NCI-H2081 treated with DMSO at 0.1 percent for 48 hours (cell line): Measurements from ENCODE around the gene GAB1.
A peak's percentile ranks its signal among the peaks of the same experiment; 100 is the strongest.

Experiments
- DNase-seq: peaks from one replicate; lab custom pipeline; 2025; lab: John Stamatoyannopoulos, UW

The GAB1 gene

DNA sequence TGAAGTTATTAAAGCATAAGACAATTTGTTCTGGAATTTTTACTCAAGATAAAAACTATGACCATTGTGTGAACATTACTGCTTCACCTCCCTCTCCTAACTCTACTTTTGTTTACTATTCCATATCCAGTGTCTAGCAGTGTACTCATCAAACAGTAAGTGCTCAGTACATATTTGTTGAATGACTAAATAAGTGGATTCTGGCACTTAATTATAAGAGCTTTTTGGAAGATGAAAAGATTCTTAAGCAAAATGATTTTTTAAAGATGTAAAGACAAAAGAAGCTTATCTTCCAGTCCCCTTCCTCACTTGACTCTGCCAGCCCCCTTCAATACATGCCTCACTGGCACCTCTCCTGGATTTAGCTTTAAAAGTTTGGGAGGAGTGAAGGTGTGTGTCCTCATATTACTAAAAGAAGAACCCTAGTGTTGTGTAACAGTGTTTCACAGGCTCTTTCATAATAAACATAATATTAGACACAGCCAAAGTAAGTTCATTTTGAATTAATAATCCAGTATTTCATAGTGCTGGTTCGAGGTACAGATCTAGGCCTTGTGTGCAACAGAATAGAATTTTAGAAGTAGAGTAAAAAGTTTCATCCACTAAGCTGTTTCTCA lies 53.0 kb downstream of the GAB1 start:
- DNase-seq, result no peak

DNA sequence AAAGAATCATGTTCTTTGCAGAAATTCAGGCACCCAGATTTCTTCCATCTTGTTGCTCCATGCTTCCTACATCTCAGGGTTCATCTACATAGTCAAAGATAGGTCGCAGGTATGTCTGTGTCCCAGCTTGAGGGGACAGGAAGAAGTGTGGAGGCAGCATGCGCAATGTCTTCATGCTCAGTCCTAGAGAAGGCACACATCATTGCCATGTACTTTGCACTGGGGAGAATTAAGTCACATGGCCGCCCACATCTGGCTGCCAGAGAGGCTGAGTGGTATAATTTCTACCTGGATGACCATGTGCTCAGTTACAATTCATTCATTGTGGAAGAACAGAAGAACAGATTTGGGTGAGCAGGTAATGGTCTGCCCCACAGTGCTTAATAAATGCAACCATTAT lies 54.1 kb downstream of the GAB1 start:
- no peak for DNase-seq

DNA sequence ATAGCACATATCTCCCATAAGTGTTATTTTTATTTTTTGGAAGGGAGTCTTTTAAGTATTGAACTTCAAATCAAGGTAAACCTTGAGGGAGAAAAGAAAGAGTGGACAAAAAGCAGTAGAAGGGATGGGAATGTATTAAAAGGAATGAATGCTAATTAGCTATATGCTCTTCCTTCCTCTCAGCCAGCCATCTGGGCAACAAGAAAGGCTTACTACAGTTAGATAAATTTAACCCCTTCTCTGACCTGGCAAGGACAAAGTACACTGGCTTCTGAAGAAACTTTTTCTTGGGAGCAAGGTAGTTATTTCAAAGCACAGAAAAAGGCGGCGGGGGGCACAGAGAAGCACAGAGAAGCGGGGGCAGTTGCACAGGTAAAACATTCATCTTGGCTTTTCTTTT lies 54.6 kb downstream of the GAB1 start:
- no peak for DNase-seq

DNA sequence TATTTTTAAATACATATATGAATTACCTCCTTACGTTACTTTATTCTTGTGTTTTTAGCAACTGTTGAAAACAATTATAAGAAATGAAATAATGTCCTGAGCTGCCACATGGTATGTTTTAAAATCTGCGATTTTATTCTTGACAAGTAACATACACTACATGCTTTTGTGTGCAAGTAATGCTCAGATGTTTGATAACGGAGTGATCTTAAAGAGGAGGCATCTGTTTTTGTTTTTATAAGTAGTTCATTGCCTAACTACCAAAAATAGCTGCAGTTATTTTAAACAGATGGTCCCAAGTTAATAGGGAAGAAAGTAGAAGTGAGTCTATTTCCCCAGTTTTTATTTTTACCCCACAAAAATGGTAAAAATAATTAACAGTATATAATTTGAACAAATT lies 55.2 kb downstream of the GAB1 start:
- no peak for DNase-seq

DNA sequence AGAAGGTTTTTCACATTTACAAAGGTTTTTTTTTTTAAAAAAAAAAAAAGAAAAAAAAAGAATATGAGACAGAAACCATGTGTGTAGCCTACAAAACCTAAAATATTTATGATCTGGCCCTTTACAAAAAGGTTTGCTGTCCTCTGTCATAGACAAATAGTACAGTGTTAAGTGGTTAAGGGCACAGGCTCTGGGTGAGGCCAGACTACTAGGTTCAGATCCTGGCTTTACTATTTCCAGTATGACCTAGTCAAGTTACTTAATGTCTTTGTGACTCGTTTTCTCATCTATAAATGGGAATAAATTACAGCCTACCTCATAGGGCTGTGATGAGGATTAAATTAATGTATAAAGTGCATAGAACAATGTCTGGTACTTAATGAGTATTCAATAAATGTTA lies 56.5 kb downstream of the GAB1 start:
- DNase-seq, result no peak

DNA sequence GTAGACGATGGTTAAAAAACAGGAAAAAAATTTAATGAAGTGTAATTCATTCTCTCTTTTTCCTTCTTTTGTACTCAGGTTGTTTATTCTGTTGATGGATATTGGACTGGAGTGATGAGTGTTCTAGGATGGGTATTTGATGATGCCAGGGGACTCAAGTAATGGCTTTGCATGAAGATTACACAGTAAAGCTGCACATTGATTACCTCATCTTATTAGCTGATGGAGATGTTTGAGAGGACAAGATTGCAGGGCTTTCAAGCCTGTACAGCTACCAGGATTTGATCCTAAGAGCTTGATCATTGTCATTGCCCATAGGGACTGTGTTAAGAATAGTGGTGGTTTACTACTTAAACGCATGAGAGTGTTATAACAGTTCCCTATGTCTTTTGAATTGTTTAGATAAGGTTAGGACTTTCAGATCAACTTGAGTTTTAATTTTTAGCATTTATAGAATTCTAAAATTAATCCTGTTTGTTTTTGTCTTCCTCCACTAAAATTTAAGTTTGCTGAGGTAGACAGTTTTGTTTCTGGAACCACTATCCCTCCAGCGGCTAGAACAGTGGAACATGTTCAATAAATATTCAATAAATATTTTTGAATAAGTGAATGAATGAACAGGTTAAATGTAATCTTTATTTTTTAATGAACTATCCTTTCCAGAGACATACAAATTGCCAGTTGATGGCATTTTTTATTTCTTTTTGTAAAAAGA lies 58.2 kb downstream of the GAB1 start:
- DNase-seq, result no peak

DNA sequence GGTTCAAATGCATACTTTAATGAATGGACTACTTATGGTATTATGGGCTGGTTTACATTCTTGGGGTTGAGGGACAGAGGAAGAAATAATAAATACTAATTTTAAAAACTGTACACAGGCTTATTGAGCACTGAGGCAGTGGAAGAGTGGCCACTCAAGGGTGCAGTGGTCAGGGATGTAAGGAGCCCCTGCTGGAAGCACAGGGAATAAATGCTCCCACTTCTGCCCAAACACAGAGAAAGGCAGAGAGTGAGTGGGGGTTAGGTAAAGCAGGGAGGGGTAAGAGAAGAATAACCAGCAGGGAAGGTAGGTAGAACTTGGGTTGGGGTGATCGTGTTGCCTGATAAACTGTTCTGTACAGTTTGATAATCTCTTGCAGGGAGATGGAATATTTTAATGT lies 60.0 kb downstream of the GAB1 start:
- DNase-seq, result no peak

DNA sequence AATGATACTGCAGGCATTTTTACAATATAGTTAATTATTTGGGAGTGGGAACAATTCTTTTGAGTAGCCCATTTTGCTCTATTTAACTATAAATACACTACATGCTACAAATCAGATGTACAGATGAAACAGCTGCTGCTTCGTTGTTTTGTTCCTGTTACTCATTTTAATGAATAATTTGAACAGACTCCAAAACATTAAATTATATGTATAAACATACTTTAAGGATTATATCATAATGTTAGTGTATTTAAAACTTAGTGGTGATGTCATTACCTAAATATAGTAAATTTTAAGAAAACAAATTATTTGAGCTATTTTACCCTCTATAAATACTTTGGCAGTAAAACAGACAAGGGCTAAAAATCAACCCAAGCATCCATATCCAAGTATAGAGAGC lies 60.7 kb downstream of the GAB1 start:
- DNase-seq, result no peak

DNA sequence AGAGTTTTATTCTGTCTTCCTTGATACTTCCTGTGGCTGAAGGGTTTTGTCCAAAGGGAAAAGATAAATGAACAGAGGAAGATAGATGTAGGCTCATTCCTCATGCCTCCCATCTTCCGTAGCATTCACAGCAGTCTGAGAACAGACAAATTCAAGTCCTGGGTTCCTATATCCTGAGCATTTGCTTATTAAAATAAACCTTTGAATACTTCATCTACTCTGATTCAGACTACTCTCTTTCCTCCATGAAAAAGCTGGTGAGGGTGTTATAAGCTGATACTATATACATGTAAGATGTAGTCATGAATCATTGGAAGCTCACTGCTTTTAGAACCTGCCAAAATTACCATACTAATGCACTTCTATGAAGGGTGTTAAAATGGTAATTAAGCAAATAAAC lies 61.2 kb downstream of the GAB1 start:
- no peak for DNase-seq

DNA sequence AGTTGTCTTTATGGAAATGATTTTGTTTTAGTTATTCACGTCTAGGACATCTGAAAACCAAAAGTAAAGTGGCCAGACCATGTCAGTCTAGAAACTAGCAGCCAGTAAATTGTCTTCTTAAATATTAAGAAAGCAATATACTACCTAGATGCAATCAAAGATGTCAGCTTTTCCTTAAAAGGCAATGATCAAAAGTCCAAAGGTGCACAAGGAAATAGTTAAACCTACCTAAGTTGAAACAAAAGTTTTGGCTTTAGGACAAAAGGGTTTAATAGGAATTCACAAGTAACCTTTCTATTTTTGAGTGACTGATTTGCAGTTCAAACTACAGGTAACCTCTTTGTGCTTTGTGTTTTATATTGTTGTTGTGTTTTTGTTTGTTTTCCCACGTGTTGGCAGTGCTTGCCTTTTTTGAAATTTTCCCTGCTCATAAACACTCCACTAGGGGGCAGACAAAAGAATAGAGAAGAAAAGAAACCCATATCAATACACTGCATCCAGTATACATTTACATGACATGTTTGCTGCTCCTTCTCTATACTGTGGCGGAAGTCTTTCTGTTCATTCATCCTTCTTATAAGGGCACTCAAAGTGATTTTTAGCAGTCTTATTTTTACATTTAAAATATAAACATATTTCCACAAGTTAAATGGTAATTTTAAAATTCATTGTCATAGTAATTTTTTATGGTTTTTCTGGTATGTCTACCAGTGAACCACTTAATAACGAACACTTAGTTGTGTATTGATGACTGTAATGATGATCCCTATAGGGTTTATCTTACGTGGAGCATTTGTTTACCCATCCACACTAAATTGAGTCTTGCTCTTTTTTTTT lies 62.7 kb downstream of the GAB1 start:
- peak; percentile 3 for DNase-seq

DNA sequence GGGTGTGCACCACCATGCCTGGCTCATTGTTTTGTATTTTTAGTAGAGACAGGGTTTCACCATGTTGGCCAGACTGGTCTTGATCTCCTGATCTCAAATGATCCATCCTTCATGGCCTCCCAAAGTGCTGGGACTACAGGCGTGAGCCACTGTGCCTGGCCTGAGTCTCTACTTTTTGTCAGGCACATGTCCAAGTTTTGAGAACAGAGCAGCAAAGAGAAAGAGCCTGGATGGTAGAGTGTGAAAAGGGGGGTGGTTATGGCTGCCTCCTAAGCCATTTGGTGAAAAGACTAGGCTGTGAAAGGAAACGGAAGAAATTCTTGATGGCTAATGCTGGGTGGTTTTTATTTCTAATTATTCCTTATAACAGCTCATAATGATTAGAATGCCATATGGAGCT lies 63.4 kb downstream of the GAB1 start:
- no peak for DNase-seq

DNA sequence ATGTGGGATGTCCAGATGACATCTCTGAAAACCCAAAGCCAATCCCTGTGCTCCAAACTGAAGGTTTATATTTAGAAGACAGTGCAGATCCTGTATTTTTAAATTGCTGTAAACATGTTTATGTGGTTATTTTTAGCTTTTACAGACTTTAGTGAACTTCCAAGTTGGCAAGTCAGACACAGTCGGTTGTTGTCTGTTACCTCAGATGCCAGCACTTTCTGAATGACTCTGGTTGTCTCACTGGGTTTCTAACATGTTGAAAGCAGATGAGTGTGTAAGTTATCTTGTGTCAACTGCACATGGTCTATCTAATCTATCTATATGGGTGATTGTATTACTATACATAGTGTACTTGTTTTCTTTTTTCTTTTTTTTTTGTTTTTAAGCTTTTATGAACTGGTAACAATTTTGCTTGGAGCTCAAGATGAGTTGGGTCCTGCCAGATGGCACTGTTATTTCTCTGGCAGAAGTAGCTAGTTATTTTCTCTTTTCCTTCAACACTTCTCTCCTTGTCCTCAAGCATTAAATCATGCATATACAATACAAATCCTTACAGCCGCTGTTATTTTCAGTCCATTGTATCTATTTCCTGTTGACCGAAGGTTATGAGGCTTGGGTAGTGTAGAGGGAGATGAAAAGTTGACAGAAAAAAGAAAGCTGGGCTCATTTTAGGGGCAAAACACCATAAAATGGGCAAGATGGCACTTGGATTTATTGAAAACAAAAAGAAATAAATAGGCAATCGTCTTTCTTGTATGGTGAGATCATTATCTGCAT lies 66.3 kb downstream of the GAB1 start:
- no peak for DNase-seq

DNA sequence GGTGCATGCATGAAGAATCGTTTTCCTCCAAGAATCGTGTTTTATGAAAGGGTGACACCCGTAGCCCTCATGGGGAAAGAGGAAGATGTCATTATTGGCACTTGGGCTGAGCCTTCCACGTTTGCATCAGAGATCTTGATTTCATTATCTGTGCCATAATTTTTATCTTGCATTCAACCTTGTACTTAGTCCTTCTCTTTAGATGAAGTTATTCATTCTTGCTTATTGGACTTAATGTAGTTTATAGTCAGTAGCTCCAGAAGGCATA lies 66.8 kb downstream of the GAB1 start:
- DNase-seq, result no peak

DNA sequence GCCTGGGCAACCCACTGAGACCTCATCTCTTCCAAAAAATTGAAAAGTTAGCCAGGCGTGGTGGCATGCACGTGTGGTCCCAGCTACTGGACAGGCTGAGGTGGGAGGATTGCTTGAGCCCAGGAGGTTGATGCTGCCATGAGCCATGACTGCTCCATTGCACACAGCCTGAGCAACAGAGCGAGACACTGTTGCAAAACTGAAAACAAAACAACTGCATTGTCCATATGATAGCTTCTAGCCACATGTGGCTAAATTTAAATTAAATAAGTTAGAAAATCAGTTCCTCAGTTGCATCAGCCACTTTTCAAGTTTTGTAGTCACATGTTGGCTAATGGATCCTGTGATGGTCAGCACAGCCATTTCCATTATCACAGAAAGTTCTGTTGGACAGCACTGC lies 67.9 kb downstream of the GAB1 start:
- no peak for DNase-seq

DNA sequence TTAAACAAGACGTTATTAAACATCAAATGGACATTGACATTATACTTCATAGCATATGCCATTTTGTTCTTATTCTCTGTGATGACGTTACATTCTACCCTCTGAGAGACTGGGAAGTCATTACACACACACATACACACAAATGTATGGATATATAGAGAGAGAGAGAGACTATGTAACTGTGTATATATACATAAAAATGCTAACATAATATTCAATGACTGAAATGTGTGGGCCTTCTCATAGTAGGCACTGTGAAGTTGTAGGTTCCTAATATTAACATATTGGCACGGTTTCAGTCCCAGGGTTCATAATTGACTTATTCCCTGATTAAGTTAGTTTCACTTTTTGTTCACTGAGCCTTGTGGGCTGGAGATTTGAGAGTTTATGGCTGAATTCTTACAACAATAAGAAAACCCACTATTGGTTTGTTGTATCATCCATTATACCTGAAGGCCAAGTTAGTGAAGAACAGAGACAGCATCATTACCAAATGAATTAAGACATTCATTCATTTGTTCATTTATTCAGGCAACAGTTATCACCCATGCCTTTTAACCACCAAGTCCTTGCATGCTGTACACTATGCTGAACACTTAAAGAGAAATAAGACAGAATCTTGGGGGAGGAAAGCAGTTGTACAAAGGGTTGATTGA lies 68.5 kb downstream of the GAB1 start:
- DNase-seq, result no peak

DNA sequence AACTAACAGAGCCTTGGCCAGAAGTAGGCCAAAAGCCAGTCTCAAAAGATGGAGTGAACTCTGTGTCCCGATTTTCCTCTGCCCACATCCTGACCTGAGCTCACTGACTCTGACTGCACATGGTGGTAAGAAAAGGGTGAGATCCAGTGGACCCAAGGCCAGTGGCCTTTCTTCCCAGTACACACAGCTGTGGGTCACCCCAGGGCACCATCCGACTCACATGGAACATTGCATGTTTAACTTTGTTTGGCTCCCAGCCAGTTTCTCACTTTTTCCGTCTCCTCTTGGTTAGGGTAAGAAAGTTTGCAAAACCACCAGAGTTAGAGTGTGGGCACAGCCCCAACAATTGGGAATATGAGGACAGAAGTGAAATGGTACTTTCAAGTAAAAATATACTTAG lies 69.8 kb downstream of the GAB1 start:
- DNase-seq, result no peak

DNA sequence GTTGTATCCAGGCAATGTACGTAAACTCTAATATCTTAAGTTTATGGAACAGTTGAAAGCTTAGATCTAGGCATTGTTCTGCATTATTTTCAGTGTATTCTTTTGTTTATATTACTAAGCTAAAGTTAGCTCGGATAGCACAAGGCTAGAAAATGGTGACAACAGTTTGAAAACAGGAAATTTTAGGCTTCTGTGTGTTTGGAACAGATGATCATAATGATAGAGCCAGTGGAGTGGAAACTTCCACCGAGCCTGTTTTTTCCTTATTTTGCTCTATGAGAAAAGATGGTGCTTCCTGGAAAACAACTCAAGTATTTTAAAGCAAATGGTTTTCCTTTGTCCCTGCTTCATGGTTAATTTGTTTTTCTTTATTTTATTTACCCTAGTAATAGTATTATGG lies 70.8 kb downstream of the GAB1 start:
- DNase-seq, result no peak

DNA sequence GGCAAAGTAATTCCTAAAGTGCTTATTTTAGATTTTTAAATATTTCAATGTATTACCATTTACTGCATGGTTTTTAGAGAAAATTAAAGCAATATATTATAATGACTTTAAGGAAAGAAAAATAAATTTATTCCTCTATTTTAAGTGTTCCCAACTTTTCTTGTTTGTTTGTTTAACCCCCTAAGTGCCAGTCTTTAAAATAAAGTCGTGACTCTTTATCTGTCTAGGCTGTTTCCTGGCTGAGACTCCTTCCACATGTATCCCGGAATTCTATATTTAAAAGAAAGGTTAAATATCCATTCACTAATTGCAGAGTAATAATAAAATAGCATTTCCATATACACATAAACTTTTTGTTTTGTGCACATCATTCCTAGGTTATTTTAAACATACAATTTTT lies 71.2 kb downstream of the GAB1 start:
- no peak for DNase-seq

DNA sequence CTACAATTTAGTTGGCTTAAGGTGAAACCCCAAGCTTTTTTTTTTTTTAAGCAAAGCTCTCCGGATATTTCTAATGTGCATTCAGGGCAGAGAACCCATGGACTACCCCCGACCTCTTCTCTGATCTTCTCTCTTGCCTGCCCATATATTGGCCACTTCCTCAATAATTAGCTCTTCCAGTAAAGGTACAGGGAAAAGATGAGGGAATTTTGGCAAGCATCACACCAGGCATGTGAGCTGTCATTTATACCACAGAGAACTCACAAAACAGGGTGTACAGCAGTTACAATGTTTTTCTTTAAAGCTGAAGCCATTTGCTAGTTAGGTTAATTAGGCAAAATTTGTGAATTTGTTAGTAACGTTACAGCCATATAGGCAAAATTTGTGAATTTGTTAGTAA lies 73.3 kb downstream of the GAB1 start:
- no peak for DNase-seq

DNA sequence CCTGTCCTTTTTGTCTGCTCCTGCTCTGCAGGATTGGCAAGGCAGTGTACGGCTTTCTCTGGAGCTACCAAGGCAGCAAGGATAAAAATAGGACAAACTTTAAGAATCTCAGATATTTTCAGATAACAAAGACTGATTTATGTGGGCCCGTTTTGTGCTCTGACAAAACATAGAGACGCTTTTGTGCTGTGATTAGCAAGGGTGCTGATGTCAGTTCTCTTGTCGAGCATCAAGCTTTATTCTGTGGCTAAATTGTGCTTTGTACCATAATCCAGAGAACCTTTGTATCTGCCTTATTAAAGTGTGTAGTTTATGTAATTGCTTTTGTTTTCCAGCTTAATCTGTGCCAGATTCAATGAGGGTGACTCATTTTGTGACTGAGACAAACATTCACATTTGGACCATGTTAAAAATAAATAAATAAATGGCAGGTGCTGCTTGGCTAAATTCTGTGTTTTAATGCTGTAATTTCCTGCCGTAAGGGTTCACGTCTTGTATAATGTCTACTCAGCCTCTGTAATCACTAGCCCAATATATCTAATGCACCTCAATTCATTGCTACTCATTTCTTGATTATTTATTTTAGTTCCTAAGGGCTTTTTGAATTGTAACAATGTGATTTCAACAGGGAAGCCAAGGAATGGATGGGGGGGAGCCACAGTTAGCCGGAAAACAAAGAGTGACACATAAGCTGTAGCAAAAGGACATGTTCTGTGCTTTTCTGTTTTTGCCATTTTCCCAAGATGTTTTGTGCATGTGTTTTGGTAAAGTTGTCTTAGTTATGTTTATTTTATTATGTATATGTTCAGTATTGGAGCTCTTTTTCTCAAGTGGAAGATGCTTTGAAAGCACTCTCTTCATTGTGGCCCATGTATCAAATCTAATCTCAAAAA lies 75.1 kb downstream of the GAB1 start:
- peak; percentile 71 for DNase-seq

DNA sequence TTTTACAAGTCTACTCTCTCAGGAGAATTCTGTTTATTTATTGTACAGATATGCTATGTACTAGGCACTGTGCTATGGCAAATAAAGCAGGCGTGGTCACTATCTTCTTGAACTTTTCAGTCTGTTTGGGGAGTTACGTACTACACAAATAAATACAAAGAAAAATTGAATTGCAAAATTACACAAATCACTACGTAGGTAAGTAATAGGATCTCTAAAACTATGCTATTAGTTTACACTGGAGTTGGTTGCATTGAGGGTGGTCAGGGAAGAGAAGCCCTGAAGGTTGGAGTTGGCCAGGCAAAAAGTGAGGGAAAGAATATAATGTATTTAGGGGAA lies 75.7 kb downstream of the GAB1 start:
- DNase-seq, result no peak
